Transverse colon (tissue), 4 donors: Measurements from ENCODE around the gene ZNRD2.

ENCODE experiments used
- CTCF ChIP-seq, 5 experiments: fragments of 200-600 bp in 3 of 5; fragments of 450-650 bp in 2 of 5; sonication (generic) in 3 of 5; IDR thresholded peaks; 1 replicate in 2 of 5; 2 replicates in 3 of 5; pipeline ENCODE4 v1.5.1; 2016 to 2017; ENCODE audit warnings: antibody characterized with exemption in 5 of 5, inconsistent platforms in 3 of 5, mild to moderate bottlenecking in 2 of 5, moderate library complexity in 1 of 5
- EP300 ChIP-seq: sonication (generic); formaldehyde crosslinking; IDR thresholded peaks from one replicate; pipeline ENCODE4 v1.6.1; 2017; ENCODE audit warnings: antibody characterized with exemption, low read depth
- POLR2A ChIP-seq: fragments of 450-650 bp; IDR thresholded peaks from one replicate; pipeline ENCODE4 v1.6.1; 2016; ENCODE audit warnings: antibody characterized with exemption, mild to moderate bottlenecking, moderate library complexity
- POLR2AphosphoS5 ChIP-seq, 3 donors: sonication (generic); formaldehyde crosslinking; IDR thresholded peaks; one replicate each; pipeline ENCODE4 v1.6.1; 2016; ENCODE audit warnings: antibody characterized with exemption in 3 of 3

- TF ChIP-seq POLR2A: no peak
- no peak for TF ChIP-seq POLR2AphosphoS5 (IDR thresholded peaks at IDR 0.05)
- TF ChIP-seq CTCF (IDR thresholded peaks at IDR 0.05): no peak
- TF ChIP-seq EP300: no peak
Measured at GRCh38 chr11:65555693-65556231, 14.5 kb upstream of the ZNRD2 start.
